DMS153 (cell line): ENCODE data around the gene OR2A5.
"Not testable (repeated sequence)": the region's sequence is repeated elsewhere in the genome, so short reads cannot be mapped to it uniquely, and the experiment has no call there.

Experiments
- DNase-seq: peaks from one replicate; lab custom pipeline; 2025; lab: John Stamatoyannopoulos, UW

OR2A5 gene

DNA sequence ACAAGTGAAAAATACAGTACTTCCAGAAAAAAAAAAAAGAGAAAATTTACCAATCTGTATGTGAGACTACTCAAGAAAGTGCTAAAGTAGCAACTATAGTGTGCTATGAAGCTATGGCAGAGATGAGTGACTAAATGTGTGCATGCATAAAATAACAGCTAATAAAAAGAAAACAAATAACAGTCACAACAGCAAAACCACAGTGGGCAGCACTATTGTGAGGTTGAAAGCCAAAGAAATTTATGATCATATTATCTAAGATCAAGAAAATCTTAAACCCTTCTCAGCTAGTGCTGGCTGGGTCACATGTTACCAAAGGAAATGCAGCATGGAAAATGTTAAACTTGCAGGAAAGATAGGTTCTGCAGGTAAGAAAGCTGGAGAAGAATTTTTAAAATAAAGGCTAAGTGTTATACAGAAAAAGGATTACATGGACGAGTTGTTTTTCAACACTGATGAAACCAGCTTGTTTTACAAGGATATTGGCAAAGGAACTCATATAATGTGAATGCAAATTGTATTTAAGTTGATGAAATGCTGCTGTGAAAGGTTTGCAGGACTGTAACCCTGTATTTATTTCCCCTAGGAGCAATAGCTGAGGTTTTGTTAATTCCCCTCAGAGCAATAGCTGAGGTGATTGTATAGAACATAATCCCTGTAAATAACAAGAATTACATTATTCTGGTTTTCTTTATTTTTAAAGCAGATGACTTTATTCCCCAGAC, 15.6 kb upstream of the OR2A5 start:
- no peak for DNase-seq

- no peak for DNase-seq
Observed at GRCh38 chr7:144035385-144035784, 13.4 kb upstream of the OR2A5 start.

- no peak for DNase-seq
Observed at GRCh38 chr7:144036302-144036885, 12.4 kb upstream of the OR2A5 start.

DNA sequence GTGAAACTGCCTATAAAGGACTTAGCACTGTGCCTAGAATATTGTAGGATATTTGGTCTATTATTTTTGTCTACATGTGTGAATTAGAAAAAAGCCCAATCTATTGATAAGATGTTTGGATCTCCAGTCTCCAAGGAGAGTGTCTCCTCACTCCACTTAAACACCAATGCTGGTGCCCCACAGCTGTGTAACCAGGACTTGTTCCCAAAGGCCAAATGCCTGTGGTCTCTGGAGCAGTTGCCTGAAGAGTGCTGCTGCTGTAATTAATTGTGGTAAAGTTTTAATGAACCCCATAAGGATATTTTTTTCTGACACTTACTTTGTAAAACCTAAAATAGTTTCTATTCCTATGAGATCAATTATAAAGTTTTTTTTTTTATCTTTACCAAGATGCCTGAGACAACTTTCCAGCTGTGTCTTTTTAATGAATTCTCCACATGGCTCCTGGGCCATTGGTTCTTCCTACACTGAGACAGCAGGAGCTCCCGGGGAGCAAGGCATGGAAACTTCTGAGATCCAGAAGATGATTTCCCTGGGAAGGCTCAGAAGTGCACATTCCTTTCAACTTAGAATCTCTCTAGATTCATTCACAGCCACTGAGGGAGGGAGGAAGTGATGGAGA, 11.2 kb upstream of the OR2A5 start:
- DNase-seq = no peak

- DNase-seq = no peak
Observed at GRCh38 chr7:144038887-144039286, 9.9 kb upstream of the OR2A5 start.

- DNase-seq = peak; percentile 54
Observed at GRCh38 chr7:144049491-144049890, 743 bp downstream of the OR2A5 start.

- DNase-seq = no peak
Observed at GRCh38 chr7:144050093-144050492, 1.3 kb downstream of the OR2A5 start.

DNA sequence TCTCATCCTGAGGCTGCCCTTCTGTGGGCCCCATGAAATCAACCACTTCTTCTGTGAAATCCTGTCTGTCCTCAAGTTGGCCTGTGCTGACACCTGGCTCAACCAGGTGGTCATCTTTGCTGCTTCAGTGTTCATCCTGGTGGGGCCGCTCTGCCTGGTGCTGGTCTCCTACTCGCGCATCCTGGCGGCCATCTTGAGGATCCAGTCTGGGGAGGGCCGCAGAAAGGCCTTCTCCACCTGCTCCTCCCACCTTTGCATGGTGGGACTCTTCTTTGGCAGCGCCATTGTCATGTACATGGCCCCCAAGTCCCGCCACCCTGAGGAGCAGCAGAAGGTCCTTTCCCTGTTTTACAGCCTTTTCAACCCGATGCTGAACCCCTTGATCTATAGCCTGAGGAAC, 2.1 kb downstream of the OR2A5 start:
- DNase-seq = not testable (repeated sequence)

DNA sequence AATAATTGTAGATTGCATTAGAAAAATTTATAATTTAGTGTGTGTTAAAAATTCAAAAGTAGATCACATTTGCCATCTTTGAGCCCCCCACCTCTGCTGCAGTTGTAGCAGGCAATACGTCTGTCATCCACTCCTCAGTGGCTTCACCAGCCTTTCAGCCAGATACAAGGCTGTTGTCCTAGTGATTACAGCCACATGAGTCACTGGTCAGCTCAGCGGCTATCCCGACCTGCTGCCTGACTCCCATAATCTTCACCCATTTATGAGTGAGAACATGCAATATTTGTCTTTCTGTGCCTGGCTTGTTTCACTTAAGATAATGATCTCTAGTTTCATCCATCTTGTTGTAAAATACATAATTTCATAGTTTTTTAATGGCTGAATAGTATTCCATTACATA, 9.2 kb downstream of the OR2A5 start:
- no peak for DNase-seq

- DNase-seq = no peak
Observed at GRCh38 chr7:144063710-144064109, 15.0 kb downstream of the OR2A5 start.

DNA sequence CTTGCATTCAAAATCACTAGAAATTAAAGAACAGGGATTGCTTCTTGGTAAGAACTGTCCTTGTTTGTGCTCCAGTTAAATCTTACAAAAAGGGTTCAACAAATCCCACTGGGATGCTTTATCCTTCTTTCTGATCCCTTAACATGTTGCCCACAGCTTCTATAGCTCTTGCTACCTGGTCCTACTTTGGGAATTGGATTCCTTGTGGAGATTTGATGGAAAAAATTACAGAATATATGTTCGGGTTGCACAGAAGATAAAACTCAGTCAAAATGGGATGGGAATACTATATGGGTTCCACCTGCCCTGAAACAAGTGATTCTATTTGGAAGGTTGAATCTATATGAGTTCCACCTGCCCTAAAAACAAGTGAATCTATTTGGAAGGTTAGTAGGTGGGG, 20.8 kb downstream of the OR2A5 start, which contains the start of gene OR2A25:
Gene OR2A25 (plus strand): TSS at position 301 of the 400 bp plus-strand sequence. CDS start 4,409 bp downstream, outside the sequence.
- DNase-seq = no peak

DNA sequence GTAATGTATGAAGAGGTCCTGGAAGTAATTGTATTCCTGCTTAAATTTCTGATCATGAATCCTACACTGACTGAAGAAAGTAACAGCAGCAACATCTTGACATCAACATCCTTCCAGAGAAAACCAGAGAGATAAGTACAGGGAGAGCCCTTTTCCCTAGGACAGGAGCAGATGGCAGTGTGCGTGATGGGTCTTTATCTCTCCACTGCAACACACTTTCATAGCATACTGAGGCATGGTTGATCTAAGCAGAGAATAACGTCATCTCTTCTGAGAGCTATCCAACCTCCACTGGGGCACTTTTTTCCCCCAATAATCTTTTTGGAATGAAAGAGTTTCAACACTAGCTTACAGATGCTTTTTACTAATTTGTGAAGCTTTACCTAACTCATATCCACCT, 21.2 kb downstream of the OR2A5 start:
- no peak for DNase-seq

DNA sequence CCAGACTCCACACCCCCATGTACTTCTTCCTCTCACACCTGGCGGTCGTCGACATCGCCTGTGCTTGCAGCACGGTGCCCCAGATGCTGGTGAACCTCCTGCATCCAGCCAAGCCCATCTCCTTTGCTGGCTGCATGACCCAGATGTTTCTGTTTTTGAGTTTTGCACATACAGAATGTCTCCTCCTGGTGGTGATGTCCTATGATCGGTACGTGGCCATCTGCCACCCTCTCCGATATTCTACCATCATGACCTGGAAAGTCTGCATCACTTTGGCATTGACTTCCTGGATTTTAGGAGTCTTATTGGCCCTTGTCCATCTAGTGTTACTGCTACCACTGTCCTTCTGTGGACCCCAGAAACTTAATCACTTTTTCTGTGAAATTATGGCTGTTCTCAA, 25.6 kb downstream of the OR2A5 start:
- DNase-seq = no peak

DNA sequence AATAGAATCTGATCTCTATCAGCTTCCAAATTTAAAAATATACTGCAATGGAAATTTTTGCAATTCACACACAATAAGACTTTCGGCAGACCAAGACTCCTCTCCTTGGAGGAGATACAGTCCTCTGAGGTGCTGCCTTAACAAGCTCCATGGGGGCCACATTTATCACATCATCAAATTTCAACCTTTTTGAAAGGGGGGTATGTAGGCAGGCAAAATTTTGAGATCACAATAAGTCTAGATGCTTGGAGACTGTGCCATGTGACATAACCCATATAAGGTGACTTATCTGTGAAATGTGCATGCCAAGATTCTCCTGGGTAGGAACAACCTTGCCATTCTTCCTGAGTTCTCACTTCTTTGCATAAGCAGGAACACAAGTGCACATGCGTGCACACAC, 37.2 kb downstream of the OR2A5 start, which contains the start of gene OR2A12:
Gene OR2A12 (plus strand): TSS at position 301 of the 400 bp plus-strand sequence. CDS start 8,830 bp downstream, outside the sequence.
- no peak for DNase-seq

- DNase-seq = no peak
Observed at GRCh38 chr7:144086730-144087129, 38.0 kb downstream of the OR2A5 start.

- no peak for DNase-seq
Observed at GRCh38 chr7:144087230-144087629, 38.5 kb downstream of the OR2A5 start.

DNA sequence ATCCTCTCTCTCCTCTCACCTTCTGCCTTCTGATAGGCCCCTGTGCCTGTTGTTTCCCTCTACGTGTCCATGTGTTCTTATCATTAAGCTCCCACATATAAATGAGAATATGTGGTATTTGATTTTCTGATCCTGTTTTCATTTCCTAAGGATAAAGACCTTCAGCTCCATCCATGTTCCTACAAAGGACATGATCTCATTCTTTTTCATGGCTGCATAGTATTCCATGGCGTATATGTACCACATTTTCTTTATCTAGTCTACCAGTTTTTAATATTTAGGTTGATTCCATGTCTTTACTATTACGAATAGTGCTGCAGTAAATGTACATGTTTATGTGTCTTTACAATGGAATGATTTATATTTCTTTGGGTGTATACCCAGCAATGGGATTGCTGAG, 41.9 kb downstream of the OR2A5 start:
- no peak for DNase-seq

DNA sequence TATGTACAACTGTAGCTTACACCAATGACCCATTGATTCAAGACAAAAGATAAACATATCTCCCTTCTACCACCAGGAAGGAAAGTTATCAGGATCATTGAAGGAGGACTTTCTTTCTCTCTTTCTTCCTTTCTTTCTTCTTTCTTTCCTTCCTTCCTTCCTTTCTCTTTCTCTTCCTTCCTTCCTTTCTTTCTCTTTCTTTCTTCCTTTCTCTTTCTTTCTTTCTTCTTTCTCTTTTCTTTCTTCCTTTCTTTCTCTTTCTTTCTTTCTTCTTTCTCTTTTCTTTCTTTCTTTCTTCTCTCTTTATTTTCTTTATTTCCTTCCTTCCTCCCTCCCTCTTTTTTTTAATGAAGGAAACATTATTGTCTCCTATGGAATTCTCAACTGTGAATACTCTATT, 50.0 kb downstream of the OR2A5 start:
- DNase-seq = no peak

GRCh38 chr7:144100607-144101006, 51.9 kb downstream of the OR2A5 start:
- no peak for DNase-seq

DNA sequence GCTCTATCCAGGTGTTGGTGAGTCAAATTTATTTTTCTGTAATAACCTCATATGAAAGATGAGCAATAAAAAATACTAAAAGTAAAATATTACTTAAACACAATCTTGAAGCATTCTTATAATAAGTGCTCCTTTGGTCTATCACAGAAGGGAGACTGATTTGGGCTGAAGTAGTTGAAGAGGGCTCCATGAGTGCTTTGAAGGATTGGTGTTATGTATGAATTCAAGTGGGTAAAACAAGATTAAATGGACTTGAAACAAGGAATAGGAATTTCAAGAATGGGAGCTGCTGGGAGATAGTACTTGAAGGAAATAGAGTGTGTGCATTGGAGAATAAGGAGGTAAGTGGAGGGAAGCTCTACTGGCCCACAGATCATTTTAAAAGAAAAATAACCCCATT, 53.3 kb downstream of the OR2A5 start:
- DNase-seq = no peak

DNA sequence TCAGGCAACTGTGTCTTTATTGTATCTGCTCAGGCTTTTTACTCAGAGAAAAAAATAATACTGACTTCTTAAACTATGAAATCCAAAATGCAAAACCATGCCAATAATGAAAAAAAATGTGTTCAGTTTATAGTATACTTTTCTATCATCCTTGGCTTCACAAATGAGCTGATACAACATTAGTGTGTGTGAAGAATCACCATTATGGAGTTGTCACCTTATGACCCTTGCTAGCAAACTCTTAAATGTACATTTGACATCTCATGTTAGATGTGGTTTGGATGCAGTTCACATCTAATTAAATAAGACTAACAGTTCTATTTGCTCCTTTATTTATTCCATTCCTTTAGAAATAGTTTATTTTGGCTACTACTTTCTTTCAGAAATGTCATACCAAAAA, 56.5 kb downstream of the OR2A5 start:
- DNase-seq = no peak
